AG20443 (cell line): ENCODE results near the gene PPM1E.
"Not testable (repeated sequence)": the region's sequence is repeated elsewhere in the genome, so short reads cannot be mapped to it uniquely, and the experiment has no call there.

Source experiments
- DNase-seq: peaks from one replicate; pipeline ENCODE4 v3.0.0; 2012; ENCODE audit warnings: low spot score, mixed read lengths

PPM1E gene

DNA sequence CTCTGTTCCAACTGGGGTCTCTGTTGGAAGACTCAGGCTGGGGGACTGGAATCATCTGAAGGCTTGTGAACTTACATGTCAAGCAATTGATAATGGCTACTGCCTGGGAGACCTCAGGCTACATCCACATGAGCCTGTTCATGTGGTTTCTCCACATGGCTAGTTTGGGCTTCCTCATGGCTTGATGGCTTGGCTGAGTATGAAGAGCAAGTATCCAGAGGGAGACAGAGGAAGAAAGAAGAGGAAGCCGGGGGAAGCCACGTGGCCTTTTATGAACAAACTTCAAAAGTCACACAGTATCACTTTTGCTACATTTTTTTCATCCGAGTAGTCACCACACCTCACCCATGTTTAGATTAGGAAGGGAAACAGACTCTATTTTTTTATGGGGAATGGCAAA, 192.2 kb downstream of the PPM1E start:
- DNase-seq: no peak

- not testable (repeated sequence) for DNase-seq
These were observed 198.7 kb downstream of the PPM1E start for GRCh38 chr17:58954358-58954757.

DNA sequence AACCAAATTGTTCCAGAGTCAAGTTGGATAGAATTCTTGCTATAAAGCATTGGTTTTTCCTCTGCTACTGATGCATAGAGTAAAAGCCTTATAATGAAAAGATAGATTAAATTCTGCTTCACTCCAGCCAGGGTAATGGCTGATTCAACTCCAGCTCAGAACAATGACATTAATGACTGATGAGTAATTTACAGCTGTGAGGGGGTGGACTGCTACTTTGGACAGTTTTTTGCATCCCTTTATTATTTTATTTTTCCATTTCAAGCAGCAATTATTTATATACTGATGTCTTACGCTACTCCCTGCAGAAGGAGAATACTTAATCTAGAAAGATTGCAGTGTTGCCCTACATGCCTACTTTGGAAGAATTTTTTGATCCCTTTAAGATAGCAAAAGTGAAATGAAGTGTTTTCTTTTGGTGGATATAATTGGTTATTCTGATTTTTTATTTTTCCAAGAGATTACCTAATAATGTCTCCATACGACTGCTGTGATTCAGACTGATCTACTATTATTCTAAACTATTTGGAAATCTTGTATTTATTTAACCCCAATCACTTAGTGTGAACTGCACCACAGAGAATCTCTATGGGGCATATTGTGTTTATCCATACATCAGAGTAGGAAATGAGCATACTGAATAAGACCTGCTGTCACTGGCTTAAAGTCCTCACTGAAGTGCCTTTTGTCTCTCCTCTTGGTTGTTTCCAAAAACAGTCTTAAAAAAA, 201.5 kb downstream of the PPM1E start:
- no peak for DNase-seq

DNA sequence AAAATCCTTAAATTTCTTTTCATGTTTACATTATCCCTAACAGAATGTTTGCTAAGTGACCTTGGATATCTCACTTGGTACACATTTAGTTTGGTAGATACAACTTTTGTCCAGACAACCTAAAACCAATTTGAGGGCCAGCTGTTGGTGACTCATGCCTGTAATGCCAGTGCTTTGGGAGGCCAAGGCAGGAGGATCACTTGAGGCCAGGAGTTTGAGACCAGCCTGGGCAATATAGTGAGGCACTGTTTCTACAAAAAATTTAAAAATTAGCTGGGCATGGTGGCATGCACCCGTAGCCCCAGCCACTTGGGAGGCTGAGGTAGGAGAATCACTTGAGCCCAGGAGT, 202.0 kb downstream of the PPM1E start:
- not testable (repeated sequence) for DNase-seq

DNA sequence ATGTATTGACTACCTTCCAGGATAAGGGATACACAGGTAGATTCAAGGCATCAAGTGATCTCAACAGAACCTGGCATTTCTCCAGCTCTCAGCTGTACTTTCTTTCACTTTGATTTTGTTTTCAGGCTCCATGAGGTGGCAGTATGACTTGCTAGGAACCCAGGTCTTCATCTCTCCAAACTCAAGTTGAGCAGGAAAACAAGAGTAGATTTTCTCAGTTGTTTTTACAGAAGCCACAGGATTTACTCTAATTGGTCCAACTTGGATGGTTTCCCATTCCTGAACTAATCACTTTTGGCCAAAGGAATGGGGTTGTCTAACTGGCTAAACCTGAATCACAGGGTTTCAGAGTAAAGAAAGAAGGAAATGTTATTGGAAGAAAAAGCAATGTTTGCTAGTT, 204.4 kb downstream of the PPM1E start:
- DNase-seq: peak; percentile 44

DNA sequence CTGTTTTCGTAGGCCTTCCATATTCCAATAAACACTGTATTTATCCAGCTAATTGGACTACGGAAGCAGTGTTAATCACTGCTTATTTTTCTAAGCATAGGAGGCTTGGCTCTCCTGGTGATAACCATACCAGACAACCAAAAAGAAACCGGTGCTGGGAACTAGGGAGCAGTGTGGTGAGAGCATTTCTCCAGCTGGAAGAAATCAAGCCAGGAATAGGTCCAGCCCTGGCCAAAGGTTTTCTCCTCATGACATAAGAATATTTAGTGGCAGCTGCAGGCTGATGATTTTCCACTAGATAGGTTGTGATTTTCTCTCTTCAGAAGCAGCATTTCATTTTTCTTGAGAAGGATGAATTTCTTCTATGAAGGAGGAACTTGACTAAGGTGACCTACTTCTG, 209.6 kb downstream of the PPM1E start:
- no peak for DNase-seq

- DNase-seq: no peak
These were observed 210.6 kb downstream of the PPM1E start for GRCh38 chr17:58966208-58966607.

- no peak for DNase-seq
These were observed 212.9 kb downstream of the PPM1E start for GRCh38 chr17:58968426-58969061.

DNA sequence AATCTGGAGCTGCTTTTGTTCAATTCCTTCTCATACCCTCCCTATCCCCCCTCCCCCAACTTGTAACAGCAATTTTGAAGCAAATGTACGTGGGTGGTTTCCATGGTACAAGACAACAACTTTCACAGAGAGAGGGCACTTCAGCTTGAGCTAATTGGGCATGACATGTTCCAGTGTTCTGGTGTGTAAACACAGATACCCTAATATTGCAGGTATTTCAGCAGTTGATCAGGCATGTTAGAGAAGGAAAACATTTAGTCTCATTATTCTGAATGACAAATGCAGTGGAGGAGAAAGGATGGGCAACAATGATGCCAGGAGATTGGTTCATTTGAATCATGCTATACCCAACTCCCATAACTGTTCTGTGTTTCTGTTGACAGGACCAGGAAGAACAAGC, 213.5 kb downstream of the PPM1E start:
- DNase-seq: no peak

DNA sequence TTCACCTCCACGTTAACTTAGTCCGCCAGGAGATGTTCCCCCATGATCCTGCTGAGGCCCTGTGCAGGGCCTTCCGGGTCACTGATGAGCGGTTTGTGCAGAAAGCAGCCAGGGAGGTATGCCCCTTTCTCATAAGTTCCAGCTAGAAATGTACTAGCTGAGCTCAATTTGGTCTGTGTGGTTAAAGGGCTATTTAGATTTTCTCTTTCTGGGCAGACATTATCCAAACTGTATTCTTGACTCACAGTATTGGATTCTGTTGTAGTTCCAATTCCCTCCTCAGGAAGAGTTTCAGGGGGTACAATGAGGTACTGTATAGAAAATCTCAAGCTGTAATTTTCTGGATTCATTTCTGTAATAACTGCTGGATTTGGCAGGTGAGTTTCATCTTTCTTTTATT, 214.0 kb downstream of the PPM1E start:
- no peak for DNase-seq

- DNase-seq: no peak
These were observed 215.2 kb downstream of the PPM1E start for GRCh38 chr17:58970609-58971450.

GRCh38 chr17:58974354-58974753, 218.7 kb downstream of the PPM1E start:
- DNase-seq: no peak

DNA sequence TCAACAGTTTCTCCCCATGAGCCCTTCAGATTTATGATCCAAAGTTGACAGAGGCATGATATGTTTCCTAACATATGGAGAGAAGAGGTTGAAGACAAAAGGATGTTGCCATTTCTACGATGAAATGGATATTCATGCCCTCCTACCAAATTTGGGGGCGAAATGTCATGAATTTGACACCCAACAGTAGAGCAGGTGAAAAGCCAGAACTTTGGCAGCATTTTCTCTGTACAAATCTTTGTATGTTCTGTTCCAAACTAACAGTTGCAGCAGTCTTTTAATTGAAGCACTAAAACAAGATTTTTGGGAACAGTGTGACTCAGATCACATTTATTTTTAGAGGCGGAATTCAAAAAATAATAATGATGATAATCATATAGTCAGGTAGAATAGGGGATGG, 220.9 kb downstream of the PPM1E start:
- no peak for DNase-seq

GRCh38 chr17:58980706-58981481, 225.2 kb downstream of the PPM1E start:
- DNase-seq: no peak

GRCh38 chr17:58982626-58983025, 227.0 kb downstream of the PPM1E start:
- DNase-seq: no peak

DNA sequence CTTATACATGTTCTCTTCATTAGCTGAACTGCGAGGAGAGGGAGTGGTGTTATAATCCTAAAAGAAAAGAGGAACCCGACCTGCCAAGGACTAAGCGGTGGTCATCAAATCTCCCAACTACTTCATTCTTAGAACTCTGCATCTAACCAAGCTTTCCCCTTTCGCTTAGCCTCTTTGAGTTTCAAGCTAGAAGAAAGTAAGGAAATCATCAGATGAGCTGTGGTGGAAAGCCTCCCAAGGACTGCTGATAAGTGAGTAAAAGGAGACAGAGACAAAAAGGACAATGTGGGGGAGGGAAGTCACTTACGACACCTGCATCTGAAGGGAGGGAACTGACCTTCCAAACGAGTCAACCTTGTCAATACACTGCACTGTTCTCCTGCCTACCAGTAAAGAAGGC, 229.7 kb downstream of the PPM1E start:
- no peak for DNase-seq

- no peak for DNase-seq
These were observed 230.3 kb downstream of the PPM1E start for GRCh38 chr17:58985971-58986370.

DNA sequence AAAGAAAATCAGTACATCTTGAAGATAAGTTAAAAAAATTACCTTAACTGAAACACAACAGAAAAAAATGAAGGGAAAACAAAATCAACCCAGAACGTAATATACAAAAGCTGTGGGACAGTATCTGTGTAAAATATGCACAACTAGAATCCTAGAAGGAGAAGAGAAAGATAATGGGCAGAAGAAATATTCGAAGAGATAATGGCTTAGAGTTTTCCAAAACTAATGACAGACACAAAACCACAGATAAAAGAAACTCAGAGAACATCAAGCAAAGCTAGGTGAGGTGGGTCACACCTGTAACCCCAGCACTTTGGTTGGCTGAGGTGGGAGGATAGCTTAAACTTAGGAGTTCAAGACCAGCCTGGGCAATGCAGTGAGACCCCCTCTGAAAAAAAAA, 234.0 kb downstream of the PPM1E start:
- no peak for DNase-seq

- peak; percentile 54 for DNase-seq
These were observed 236.2 kb downstream of the PPM1E start for GRCh38 chr17:58991718-58992331.

GRCh38 chr17:58993311-58993710, 237.7 kb downstream of the PPM1E start:
- no peak for DNase-seq

- no peak for DNase-seq
These were observed 239.7 kb downstream of the PPM1E start for GRCh38 chr17:58995247-58995940.
